ENCODE results near the gene RNASET2. TPM values are rescaled to one million over a fixed set of nuclear protein-coding genes. Genes with fewer than 3 reads are reported as not detected.

RNASET2 gene
- total and polyA plus RNA-seq, 2 donors (not counting 1 experiment from before 2014, with no cell fraction given) = 12.9 to 18.0 TPM

GRCh38 chr6:166903500-166903899 lies 52.9 kb downstream of the RNASET2 start:
- Histone ChIP-seq H3K4me3 (replicated peaks in 1 of 4; ENCODE audit: control extremely low read depth in 1 of 4, insufficient read depth in 1 of 4, low read depth in 3 of 4, low read length in 4 of 4) (no peak overlapping the region), H4K20me1 (ENCODE audit: control insufficient read depth, extremely low read depth, insufficient read depth, low read length) (no peaks in the 10 kb centered on the region), H3K4me1 (ENCODE audit: control insufficient read depth, extremely low read depth, insufficient read depth, low read length) (no peaks in the 10 kb centered on the region), H3K9me3 (ENCODE audit: control insufficient read depth, insufficient read depth, low read depth, low read length) (no peaks in the 10 kb centered on the region), H3K27me3 (ENCODE audit: control insufficient read depth, insufficient read depth, low read length) (no peaks in the 10 kb centered on the region), H3K36me3 (ENCODE audit: control insufficient read depth, insufficient read depth, low read length) (no peaks in the 10 kb centered on the region), H2AFZ (ENCODE audit: low read length) (no peak overlapping the region), H3K79me2 (ENCODE audit: control insufficient read depth, insufficient read depth, low read length) (no peaks in the 10 kb centered on the region), H3K4me2 (ENCODE audit: extremely low read depth, insufficient read depth, low read length) (no peak overlapping the region), H3K27ac (ENCODE audit: insufficient read depth, low read length) (no peak overlapping the region), H3K9ac (ENCODE audit: insufficient read depth, low read length) (no peak overlapping the region)
- DNase-seq (ENCODE audit: low read depth in 2 of 2) = no peak
- TF ChIP-seq CTCF (conservative IDR thresholded peaks at IDR 0.05 in 1 of 2, IDR thresholded peaks at IDR 0.05 in 1 of 2; ENCODE audit: low read depth in 1 of 2, low read length in 2 of 2) (no peak), EZH2 (IDR thresholded peaks at IDR 0.05; ENCODE audit: low read length, missing control alignments) (no peak)

- no peaks in the 10 kb centered on the region for H4K20me1 ChIP-seq (ENCODE audit: control insufficient read depth, extremely low read depth, insufficient read depth, low read length)
- DNase-seq (ENCODE audit: low read depth in 2 of 2) = peak in 1 of 2 donors; percentile 30
- H3K4me1 ChIP-seq (ENCODE audit: control insufficient read depth, extremely low read depth, insufficient read depth, low read length) = no peaks in the 10 kb centered on the region
- no peak overlapping the region for H3K27ac ChIP-seq (ENCODE audit: insufficient read depth, low read length)
- H3K4me3 ChIP-seq (replicated peaks in 1 of 4; ENCODE audit: control extremely low read depth in 1 of 4, insufficient read depth in 1 of 4, low read depth in 3 of 4, low read length in 4 of 4) = no peak overlapping the region
- TF ChIP-seq EZH2 (IDR thresholded peaks at IDR 0.05; ENCODE audit: low read length, missing control alignments) (no peak), CTCF (conservative IDR thresholded peaks at IDR 0.05 in 1 of 2, IDR thresholded peaks at IDR 0.05 in 1 of 2; ENCODE audit: low read depth in 1 of 2, low read length in 2 of 2) (no peak)
- H3K27me3 ChIP-seq (ENCODE audit: control insufficient read depth, insufficient read depth, low read length) = no peaks in the 10 kb centered on the region
- H3K9me3 ChIP-seq (ENCODE audit: control insufficient read depth, insufficient read depth, low read depth, low read length) = no peaks in the 10 kb centered on the region
- H3K36me3 ChIP-seq (ENCODE audit: control insufficient read depth, insufficient read depth, low read length) = no peaks in the 10 kb centered on the region
- no peak overlapping the region for H3K9ac ChIP-seq (ENCODE audit: insufficient read depth, low read length)
- H3K4me2 ChIP-seq (ENCODE audit: extremely low read depth, insufficient read depth, low read length) = no peak overlapping the region
- H2AFZ ChIP-seq (ENCODE audit: low read length) = no peak overlapping the region
- H3K79me2 ChIP-seq (ENCODE audit: control insufficient read depth, insufficient read depth, low read length) = no peaks in the 10 kb centered on the region
Observed at GRCh38 chr6:166903027-166903426, 53.3 kb downstream of the RNASET2 start.

GRCh38 chr6:166902211-166902755 lies 54.1 kb downstream of the RNASET2 start:
- Histone ChIP-seq H2AFZ (ENCODE audit: low read length) (no peak overlapping the region), H3K9ac (ENCODE audit: insufficient read depth, low read length) (no peak overlapping the region), H3K27me3 (ENCODE audit: control insufficient read depth, insufficient read depth, low read length) (no peaks in the 10 kb centered on the region), H3K36me3 (ENCODE audit: control insufficient read depth, insufficient read depth, low read length) (no peaks in the 10 kb centered on the region), H3K4me2 (ENCODE audit: extremely low read depth, insufficient read depth, low read length) (no peak overlapping the region), H3K9me3 (ENCODE audit: control insufficient read depth, insufficient read depth, low read depth, low read length) (no peaks in the 10 kb centered on the region), H3K27ac (ENCODE audit: insufficient read depth, low read length) (no peak overlapping the region), H4K20me1 (ENCODE audit: control insufficient read depth, extremely low read depth, insufficient read depth, low read length) (no peaks in the 10 kb centered on the region), H3K4me3 (replicated peaks in 1 of 4; ENCODE audit: control extremely low read depth in 1 of 4, insufficient read depth in 1 of 4, low read depth in 3 of 4, low read length in 4 of 4) (no peak overlapping the region), H3K4me1 (ENCODE audit: control insufficient read depth, extremely low read depth, insufficient read depth, low read length) (no peaks in the 10 kb centered on the region), H3K79me2 (ENCODE audit: control insufficient read depth, insufficient read depth, low read length) (no peaks in the 10 kb centered on the region)
- no peak for TF ChIP-seq CTCF (conservative IDR thresholded peaks at IDR 0.05 in 1 of 2, IDR thresholded peaks at IDR 0.05 in 1 of 2; ENCODE audit: low read depth in 1 of 2, low read length in 2 of 2)
- DNase-seq (ENCODE audit: low read depth in 2 of 2) = no peak
